ENCODE measurements around the gene GPLD1. TPM values are rescaled to one million over a fixed set of nuclear protein-coding genes. Genes with fewer than 3 reads are reported as not detected.

The GPLD1 gene
- total and polyA plus RNA-seq, 4 donors, result 15.5 to 62.0 (median 22.2) TPM

DNA sequence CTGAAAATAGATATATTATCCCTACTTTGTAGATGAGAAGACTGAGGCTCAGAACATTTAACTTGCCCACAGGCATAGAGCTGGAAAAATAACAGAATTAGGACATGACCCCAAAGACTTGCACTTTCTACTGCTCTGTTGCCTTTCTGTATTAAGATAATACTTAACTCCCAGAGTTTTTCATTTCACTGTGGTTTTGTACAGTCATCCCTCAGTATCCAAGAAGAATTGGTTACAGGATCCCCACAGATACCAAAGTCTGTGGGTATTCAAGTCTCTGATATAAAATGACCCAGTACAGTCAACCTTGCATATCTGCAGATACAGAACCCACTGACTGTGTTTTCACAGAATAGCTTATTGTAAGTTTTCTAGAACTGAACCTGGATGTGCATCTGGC, 69.9 kb downstream of the GPLD1 start:
- Histone ChIP-seq H3K4me1 (ENCODE audit: control insufficient read depth in 4 of 4, insufficient read depth in 4 of 4, low read length in 3 of 4) (peaks cover 0 to 4% (median 0%) of the 10 kb centered on the region in 4 donors), H3K4me3 (ENCODE audit: low read depth in 1 of 3, low read length in 3 of 3) (no peak overlapping the region), H3K27ac (ENCODE audit: low read depth in 1 of 2, low read length in 2 of 2) (no peak overlapping the region), H3K9me3 (ENCODE audit: control insufficient read depth in 4 of 4, low read length in 3 of 4) (no peaks in the 10 kb centered on the region), H3K36me3 (ENCODE audit: control insufficient read depth in 4 of 4, insufficient read depth in 3 of 4, low read depth in 1 of 4, low read length in 3 of 4) (peaks cover 8 to 82% (median 55%) of the 10 kb centered on the region in 4 donors), H3K27me3 (ENCODE audit: control insufficient read depth in 4 of 4, insufficient read depth in 4 of 4, low read length in 3 of 4) (no peaks in the 10 kb centered on the region), H3K9ac (ENCODE audit: low read depth in 1 of 2, low read length in 2 of 2) (no peak overlapping the region)
- TF ChIP-seq, protein P1, sequence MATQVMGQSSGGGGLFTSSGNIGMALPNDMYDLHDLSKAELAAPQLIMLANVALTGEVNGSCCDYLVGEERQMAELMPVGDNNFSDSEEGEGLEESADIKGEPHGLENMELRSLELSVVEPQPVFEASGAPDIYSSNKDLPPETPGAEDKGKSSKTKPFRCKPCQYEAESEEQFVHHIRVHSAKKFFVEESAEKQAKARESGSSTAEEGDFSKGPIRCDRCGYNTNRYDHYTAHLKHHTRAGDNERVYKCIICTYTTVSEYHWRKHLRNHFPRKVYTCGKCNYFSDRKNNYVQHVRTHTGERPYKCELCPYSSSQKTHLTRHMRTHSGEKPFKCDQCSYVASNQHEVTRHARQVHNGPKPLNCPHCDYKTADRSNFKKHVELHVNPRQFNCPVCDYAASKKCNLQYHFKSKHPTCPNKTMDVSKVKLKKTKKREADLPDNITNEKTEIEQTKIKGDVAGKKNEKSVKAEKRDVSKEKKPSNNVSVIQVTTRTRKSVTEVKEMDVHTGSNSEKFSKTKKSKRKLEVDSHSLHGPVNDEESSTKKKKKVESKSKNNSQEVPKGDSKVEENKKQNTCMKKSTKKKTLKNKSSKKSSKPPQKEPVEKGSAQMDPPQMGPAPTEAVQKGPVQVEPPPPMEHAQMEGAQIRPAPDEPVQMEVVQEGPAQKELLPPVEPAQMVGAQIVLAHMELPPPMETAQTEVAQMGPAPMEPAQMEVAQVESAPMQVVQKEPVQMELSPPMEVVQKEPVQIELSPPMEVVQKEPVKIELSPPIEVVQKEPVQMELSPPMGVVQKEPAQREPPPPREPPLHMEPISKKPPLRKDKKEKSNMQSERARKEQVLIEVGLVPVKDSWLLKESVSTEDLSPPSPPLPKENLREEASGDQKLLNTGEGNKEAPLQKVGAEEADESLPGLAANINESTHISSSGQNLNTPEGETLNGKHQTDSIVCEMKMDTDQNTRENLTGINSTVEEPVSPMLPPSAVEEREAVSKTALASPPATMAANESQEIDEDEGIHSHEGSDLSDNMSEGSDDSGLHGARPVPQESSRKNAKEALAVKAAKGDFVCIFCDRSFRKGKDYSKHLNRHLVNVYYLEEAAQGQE (IDR thresholded peaks at IDR 0.05), result no peak
- TF ChIP-seq CTCF (IDR thresholded peaks at IDR 0.05; ENCODE audit: low read depth, low read length, missing input control), result no peak
- no peak for TF ChIP-seq YY1 (IDR thresholded peaks at IDR 0.05)
- no peak for TF ChIP-seq NR2F2 (IDR thresholded peaks at IDR 0.05)
- TF ChIP-seq SP1 (IDR thresholded peaks at IDR 0.05), result no peak
- no peak for TF ChIP-seq MAX (IDR thresholded peaks at IDR 0.05)
- no peak for TF ChIP-seq TAF1 (conservative IDR thresholded peaks at IDR 0.05)
- TF ChIP-seq HNF4A (conservative IDR thresholded peaks at IDR 0.05), result no peak
- no peak for DNase-seq (ENCODE audit: low spot score)

GRCh38 chr6:24415753-24416152, 73.6 kb downstream of the GPLD1 start:
- 93% methylated on average over 4 of the region's 4 CpGs for WGBS
- H3K36me3 ChIP-seq (ENCODE audit: control insufficient read depth in 4 of 4, insufficient read depth in 3 of 4, low read depth in 1 of 4, low read length in 3 of 4), result peaks cover 5 to 64% (median 45%) of the 10 kb centered on the region in 4 donors
- H3K4me3 ChIP-seq (ENCODE audit: low read depth in 1 of 3, low read length in 3 of 3), result no peak overlapping the region
- no peak for DNase-seq (ENCODE audit: low spot score)
- no peaks in the 10 kb centered on the region for H3K9me3 ChIP-seq (ENCODE audit: control insufficient read depth in 4 of 4, low read length in 3 of 4)
- H3K27me3 ChIP-seq (ENCODE audit: control insufficient read depth in 4 of 4, insufficient read depth in 4 of 4, low read length in 3 of 4), result no peaks in the 10 kb centered on the region
- peaks cover 0 to 4% (median 0%) of the 10 kb centered on the region in 4 donors for H3K4me1 ChIP-seq (ENCODE audit: control insufficient read depth in 4 of 4, insufficient read depth in 4 of 4, low read length in 3 of 4)
- H3K9ac ChIP-seq (ENCODE audit: low read depth in 1 of 2, low read length in 2 of 2), result no peak overlapping the region
- no peak for TF ChIP-seq HNF4G (IDR thresholded peaks at IDR 0.05)
- TF ChIP-seq, protein P2, sequence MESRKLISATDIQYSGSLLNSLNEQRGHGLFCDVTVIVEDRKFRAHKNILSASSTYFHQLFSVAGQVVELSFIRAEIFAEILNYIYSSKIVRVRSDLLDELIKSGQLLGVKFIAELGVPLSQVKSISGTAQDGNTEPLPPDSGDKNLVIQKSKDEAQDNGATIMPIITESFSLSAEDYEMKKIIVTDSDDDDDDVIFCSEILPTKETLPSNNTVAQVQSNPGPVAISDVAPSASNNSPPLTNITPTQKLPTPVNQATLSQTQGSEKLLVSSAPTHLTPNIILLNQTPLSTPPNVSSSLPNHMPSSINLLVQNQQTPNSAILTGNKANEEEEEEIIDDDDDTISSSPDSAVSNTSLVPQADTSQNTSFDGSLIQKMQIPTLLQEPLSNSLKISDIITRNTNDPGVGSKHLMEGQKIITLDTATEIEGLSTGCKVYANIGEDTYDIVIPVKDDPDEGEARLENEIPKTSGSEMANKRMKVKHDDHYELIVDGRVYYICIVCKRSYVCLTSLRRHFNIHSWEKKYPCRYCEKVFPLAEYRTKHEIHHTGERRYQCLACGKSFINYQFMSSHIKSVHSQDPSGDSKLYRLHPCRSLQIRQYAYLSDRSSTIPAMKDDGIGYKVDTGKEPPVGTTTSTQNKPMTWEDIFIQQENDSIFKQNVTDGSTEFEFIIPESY (IDR thresholded peaks at IDR 0.05), result no peak
- no peak for TF ChIP-seq HNF4A (conservative IDR thresholded peaks at IDR 0.05)
- TF ChIP-seq EGR1 (IDR thresholded peaks at IDR 0.05; ENCODE audit: low read depth in 2 of 2), result no peak
- no peak for TF ChIP-seq MAX (IDR thresholded peaks at IDR 0.05)
- no peak for TF ChIP-seq RAD21 (IDR thresholded peaks at IDR 0.05)
- no peak for TF ChIP-seq GABPA (IDR thresholded peaks at IDR 0.05 in 1 of 2, conservative IDR thresholded peaks at IDR 0.05 in 1 of 2)
- no peak for TF ChIP-seq JUND (IDR thresholded peaks at IDR 0.05)
- no peak for TF ChIP-seq TAF1 (conservative IDR thresholded peaks at IDR 0.05)
- TF ChIP-seq, protein P1 (IDR thresholded peaks at IDR 0.05), result no peak
- no peak for TF ChIP-seq YY1 (IDR thresholded peaks at IDR 0.05)
- TF ChIP-seq SP1 (IDR thresholded peaks at IDR 0.05), result no peak
- no peak for TF ChIP-seq ATF3 (IDR thresholded peaks at IDR 0.05)
- TF ChIP-seq FOXA2 (IDR thresholded peaks at IDR 0.05), result no peak
- TF ChIP-seq NR2F2 (IDR thresholded peaks at IDR 0.05), result no peak
- no peak for TF ChIP-seq RXRA (IDR thresholded peaks at IDR 0.05)
- no peak for TF ChIP-seq FOXA1 (IDR thresholded peaks at IDR 0.05)
- no peak for TF ChIP-seq CTCF (IDR thresholded peaks at IDR 0.05; ENCODE audit: low read depth, low read length, missing input control)
- no peak overlapping the region for H3K27ac ChIP-seq (ENCODE audit: low read depth in 1 of 2, low read length in 2 of 2)
